Tibial nerve (tissue), 4 donors: Measurements from ENCODE around the gene CLK3.

Experiments used
- EP300 ChIP-seq, 2 donors: sonication (generic); formaldehyde crosslinking; IDR thresholded peaks; one replicate each; pipeline ENCODE4 v1.6.1; 2017; ENCODE audit warnings: antibody characterized with exemption in 2 of 2, mild to moderate bottlenecking in 1 of 2
- POLR2A ChIP-seq, 2 donors: fragments of 450-650 bp; IDR thresholded peaks; one replicate each; pipeline ENCODE4 v1.6.1; 2017; ENCODE audit warnings: antibody characterized with exemption in 2 of 2, mild to moderate bottlenecking in 2 of 2, moderate library complexity in 2 of 2
- TF ChIP-seq, protein P1 (sequence below), 5 experiments: fragments of 200-600 bp in 3 of 5; fragments of 450-650 bp in 2 of 5; sonication (generic) in 3 of 5; IDR thresholded peaks; one replicate each; pipeline ENCODE4 v1.5.1; 2016 to 2019; ENCODE audit warnings: antibody characterized with exemption in 5 of 5, mild to moderate bottlenecking in 3 of 5, moderate library complexity in 2 of 5

DNA sequence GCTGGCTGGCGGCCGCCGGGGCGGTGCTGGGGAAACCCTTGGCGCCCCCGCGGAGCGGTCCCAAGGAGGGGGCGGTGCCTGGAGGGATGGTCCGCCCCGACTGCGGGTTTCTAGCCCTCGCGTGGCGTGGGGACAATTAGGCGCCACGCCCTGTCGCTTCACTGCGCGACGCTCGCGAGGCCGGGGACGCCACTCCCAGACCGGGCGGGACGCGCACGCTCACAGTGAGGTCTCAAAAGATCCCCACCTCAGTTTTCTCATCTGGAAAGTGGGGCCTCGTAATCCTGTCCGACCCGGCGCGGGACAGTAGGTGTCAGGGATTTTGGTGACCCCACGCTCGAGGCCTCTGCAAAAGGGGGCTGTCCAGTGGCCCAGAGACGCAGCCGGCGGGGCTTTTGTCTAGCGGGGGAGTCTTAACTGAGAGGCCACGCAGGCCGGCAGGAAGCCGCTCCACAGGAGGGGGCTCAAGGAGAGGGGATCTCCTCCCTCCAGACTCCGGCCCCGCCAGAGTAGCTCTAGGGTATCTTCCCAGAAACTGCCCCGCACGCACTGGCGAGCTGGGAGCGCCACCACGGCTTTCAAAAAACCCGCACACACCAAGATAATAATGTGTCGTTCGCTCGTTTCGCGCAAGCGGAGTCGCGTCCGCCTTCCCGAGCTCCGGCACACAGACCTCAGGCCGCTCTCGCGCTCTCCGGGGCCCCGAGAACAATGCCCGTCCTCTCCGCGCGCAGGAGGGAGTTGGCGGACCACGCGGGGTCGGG, 710 bp upstream of the CLK3 start:
- TF ChIP-seq, protein P1, sequence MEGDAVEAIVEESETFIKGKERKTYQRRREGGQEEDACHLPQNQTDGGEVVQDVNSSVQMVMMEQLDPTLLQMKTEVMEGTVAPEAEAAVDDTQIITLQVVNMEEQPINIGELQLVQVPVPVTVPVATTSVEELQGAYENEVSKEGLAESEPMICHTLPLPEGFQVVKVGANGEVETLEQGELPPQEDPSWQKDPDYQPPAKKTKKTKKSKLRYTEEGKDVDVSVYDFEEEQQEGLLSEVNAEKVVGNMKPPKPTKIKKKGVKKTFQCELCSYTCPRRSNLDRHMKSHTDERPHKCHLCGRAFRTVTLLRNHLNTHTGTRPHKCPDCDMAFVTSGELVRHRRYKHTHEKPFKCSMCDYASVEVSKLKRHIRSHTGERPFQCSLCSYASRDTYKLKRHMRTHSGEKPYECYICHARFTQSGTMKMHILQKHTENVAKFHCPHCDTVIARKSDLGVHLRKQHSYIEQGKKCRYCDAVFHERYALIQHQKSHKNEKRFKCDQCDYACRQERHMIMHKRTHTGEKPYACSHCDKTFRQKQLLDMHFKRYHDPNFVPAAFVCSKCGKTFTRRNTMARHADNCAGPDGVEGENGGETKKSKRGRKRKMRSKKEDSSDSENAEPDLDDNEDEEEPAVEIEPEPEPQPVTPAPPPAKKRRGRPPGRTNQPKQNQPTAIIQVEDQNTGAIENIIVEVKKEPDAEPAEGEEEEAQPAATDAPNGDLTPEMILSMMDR (IDR thresholded peaks at IDR 0.05), result no peak
- TF ChIP-seq POLR2A (IDR thresholded peaks at IDR 0.05) (peak in 1 of 2 donors; percentile 20), EP300 (IDR thresholded peaks at IDR 0.05) (peak in 1 of 2 donors; percentile 49)
